Activated CD4-positive, alpha-beta T cell treated with anti-CD3 and anti-CD28 coated beads, Interleukin-2, amount 50 U/mL, for 24 hours (primary cell): ENCODE results near the gene TK2.
"Not testable (repeated sequence)": the region's sequence is repeated elsewhere in the genome, so short reads cannot be mapped to it uniquely, and the experiment has no call there.

Experiments used
- DNase-seq, 2 donors: peaks; one replicate each; pipeline ENCODE4 v3.0.0-alpha.2; 2020; ENCODE audit warnings: low read depth in 1 of 2, low spot score in 1 of 2

Gene TK2

DNA sequence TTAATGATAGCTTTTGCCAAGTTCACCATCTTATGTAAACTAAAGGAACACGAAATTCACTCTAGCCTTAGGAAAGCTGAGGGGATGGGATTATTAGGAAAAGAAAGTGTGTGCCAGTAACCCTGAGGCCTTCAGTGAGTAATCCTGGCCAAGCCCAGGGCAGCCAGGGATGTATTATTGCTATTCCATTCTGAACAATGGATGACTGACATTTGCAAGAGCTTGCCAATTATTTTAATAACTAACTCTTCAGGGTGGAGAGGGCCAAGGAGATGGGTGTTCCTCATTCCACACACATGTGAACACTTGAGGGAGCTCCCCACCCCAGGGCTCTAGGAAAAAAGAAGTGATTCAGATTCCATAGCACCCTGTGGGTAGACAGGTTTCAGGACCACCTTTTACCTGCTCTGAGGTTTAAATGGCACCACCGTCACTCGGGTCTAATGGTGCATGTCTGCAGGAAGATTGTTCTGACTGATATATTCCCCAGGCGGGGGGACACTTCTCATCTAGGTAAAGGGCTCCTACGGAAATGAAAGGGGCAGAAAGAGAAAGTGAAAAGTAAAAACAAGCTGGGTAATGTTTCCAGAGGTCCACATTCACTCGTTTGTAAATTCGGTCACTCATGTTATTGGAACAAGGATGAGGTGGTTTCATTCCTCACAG, 41.5 kb downstream of the TK2 start:
- no peak for DNase-seq

DNA sequence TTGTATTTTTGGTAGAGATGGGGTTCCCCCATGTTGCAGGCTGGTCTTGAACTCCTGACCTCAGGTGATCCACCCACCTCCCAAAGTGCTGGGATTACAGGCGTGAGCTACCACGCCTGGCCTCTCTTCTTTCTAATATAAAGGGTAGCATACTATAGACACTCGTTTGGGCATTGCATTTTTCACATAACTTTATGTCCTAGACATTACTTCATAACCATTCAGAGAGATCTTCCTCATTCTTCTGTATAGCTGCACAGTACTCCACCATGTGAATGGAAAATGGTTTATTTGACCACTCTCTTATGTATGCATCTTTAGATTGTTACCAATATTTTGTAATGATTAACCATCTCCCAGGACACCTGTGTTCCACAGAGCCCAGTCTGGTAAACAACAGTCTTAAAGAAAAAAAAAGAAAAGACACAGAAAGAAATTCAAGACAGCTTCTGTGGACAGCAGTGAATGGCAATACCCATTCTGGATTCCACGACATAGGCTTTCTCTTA, 42.1 kb downstream of the TK2 start:
- DNase-seq = no peak

- DNase-seq = no peak
Measured at GRCh38 chr16:66503612-66504011, 46.3 kb downstream of the TK2 start.

DNA sequence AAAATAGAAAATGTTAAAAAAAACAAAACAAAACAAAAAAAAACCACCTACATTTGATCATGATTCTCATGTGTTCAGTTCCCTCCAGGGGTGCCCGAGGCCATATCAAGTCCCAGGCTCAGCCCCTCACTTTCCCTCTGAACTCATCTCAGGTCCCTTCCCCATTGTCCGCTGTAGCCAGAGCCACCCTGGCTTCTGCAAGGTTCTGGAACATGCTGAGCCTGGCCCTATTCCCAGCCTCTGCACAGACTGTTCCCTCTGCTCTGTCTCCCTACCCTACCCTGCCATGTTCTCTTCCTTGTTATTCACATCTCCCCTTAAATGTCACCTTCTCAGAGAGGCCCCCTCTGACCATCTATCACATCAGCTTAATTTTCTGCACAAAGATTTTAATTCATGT, 46.9 kb downstream of the TK2 start:
- DNase-seq = no peak

- DNase-seq = no peak
Measured at GRCh38 chr16:66502020-66502913, 47.7 kb downstream of the TK2 start.

- DNase-seq = not testable (repeated sequence)
Measured at GRCh38 chr16:66501563-66501962, 48.4 kb downstream of the TK2 start.

GRCh38 chr16:66497921-66498320, 52.0 kb downstream of the TK2 start:
- DNase-seq = not testable (repeated sequence)

GRCh38 chr16:66496226-66496625, 53.7 kb downstream of the TK2 start:
- not testable (repeated sequence) for DNase-seq

- no peak for DNase-seq
Measured at GRCh38 chr16:66495440-66495839, 54.5 kb downstream of the TK2 start.

GRCh38 chr16:66494916-66495315, 55.0 kb downstream of the TK2 start:
- no peak for DNase-seq

- DNase-seq = no peak
Measured at GRCh38 chr16:66493490-66494401, 56.2 kb downstream of the TK2 start.

DNA sequence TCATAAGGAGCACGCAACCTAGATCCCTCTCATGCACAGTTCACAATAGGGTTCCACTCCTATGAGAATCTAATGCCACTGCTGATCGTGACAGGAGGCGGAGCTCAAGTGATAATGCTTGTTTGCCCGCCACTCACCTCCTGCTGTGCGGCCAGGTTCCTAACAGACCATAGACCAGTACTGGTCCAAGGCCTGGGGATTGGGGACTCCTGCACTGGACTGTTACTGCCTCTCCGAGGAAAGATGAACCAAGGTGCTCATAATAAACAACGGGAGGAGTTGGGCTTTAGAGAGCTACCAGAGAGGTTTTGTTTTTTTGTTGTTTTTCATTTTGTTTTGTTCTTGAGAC, 58.2 kb downstream of the TK2 start:
- DNase-seq = no peak

GRCh38 chr16:66490774-66491715, 58.9 kb downstream of the TK2 start:
- DNase-seq = no peak

GRCh38 chr16:66489818-66490217, 60.1 kb downstream of the TK2 start:
- no peak for DNase-seq

- DNase-seq = no peak
Measured at GRCh38 chr16:66489385-66489784, 60.5 kb downstream of the TK2 start.

DNA sequence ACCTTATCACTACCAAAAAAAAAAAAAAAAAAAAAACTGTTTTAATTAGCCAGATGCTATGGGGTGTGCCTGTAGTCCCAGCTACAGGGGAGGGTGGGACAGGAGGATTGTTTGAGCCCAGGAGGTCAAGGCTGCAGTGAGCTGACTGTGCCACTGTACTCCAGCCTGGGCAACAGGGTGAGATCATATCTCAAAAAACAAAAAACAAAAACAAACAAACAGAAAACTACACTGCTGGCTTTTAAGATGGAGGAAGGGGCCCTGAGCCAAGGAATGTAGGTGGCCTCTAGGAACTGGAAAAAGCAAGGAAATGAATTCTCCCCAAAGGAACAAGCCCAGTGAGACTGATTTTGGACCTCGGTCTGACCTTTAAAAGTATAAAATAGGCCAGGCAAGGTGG, 61.4 kb downstream of the TK2 start:
- no peak for DNase-seq

DNA sequence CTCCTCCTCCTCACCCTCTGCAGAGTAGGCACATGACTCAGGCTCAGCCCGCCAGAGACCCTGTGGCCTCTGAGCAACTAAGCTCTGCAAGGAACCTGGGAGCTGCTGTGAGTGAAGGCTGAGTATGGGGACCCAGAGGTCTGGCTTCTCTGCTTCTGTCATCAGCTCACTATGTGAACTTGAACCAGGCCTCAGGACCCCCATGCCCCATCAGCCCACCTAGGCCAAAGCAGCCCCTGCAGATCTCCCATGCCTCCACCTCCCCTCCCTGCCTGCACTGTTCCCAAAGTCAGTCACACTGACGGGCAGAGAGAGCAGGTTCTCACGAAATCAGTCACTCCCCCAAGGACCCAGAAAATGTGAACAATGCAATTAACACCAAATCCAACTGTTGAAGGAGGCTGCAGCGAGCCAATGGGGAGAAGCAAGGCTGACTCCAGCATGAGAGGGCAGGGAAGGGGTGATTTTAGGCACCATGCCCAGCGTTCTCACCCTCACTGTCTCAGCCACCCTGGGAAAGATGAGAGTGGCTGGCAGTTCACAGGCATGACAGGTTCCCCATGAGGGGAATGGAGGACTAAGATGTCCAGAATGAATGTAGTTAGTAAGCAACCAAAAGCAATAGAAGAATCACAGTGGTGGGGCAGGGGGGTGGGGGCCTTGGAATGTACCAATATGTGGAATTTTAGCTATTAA, 62.2 kb downstream of the TK2 start:
- DNase-seq = no peak

DNA sequence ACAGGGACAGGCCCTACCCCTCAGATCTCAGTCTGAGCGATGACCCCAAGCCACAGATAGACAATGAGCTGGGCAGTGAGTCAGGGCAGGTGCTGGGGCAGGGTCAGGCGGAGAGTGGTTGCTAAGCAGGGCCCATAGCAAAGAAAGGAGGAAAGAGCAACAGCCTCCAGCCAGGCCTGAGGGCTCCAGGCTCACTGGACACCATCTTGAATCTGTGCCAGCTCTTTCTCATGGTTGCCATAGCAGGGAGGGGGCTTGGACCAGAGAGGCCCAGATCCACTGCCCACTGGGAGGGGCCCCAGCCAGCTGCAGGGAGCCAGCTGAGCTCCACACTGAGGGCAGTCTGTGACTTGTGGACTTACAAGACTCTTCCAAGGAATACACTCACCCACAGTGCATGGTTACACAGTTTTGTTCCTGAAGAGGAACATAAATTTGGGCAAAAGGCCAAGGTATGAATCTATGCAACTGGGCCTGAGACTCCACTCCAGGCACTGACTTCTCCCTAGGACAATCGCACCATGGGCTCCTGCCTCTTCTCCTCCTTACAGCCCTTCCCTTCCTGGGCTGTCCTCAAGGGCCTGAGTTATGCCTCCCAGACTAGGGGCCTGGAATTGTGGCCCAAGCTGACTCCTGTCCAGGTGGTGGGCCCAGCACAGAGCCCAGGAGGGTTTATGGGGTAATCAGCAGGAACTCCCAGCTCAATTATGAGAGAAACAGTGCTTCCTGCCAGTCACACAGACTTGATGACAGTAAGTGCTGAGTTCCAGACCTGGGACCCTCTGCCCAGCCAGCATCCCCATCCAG, 62.9 kb downstream of the TK2 start:
- no peak for DNase-seq
